Activated CD4-positive, alpha-beta T cell treated with anti-CD3 and anti-CD28 coated beads, Interleukin-2, Interleukin-6, amounts not matched to agents 100 ng/mL and 50 ng/mL, durations not matched to agents 16 hours and 8 hours (primary cell): Measurements from ENCODE around the gene TUBA1C.
"Not testable (repeated sequence)": the region's sequence is repeated elsewhere in the genome, so short reads cannot be mapped to it uniquely, and the experiment has no call there.

Experiments
- DNase-seq: peaks from one replicate; pipeline ENCODE4 v3.0.0-alpha.2; 2020

Gene TUBA1C

GRCh38 chr12:49264873-49265792 lies at the start of gene TUBA1C:
TUBA1C (plus strand) TSS chr12:49265082; CDS start chr12:49265182, 100 bp downstream.
- DNase-seq, result peak; percentile 98

- DNase-seq, result no peak
Measured at GRCh38 chr12:49219417-49220026, 45.4 kb upstream of the TUBA1C start.

DNA sequence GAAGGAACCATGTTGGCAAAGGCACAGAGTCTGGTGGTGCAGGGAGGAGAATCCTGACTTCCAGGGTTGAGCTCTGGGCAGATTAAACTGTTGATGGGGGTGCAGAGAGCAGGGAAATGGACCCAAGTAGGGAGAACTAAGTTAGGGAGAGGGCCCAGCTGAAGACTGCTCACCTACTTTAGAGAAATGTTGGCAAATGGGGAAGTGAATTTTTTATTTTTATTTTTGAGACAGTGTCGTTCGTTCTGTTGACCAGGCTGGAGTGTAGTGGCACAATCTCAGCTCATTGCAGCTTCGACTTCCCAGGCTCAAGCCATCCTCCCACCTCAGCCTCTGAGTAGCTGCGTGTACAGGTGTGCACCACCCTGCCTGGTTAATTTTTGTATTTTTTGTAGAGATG lies 43.9 kb upstream of the TUBA1C start:
- no peak for DNase-seq

GRCh38 chr12:49223122-49223521 lies 41.8 kb upstream of the TUBA1C start:
- DNase-seq, result no peak

- DNase-seq, result no peak
Measured at GRCh38 chr12:49223590-49224369, 41.1 kb upstream of the TUBA1C start.

DNA sequence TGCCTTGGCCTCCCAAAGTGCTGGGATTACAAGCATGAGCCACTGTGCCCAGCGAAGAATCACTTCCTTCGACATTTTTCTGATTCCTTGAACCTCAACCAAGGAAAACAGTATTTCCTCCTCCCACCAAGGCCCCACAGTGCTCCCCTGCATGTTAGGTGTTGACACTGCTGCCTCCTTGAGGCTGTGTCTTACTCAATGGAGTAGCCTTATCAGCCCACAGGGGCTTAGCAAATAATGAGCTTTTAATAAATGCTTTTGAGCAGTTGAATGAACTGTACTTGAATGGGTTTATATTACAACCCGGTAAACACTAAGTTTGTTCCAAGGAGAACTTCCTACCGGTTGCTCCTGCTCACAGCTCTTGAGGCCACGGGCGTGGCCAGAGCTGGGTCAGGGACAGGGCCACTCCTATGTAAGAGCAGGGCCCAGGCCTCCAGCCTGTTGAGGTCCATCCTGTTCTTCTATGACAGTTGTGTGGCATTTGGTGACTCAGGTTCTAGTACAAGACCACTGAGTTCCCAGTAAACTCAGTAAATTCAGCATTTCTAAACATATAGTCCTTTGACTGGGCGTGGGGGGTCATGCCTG lies 39.2 kb upstream of the TUBA1C start:
- DNase-seq, result no peak

DNA sequence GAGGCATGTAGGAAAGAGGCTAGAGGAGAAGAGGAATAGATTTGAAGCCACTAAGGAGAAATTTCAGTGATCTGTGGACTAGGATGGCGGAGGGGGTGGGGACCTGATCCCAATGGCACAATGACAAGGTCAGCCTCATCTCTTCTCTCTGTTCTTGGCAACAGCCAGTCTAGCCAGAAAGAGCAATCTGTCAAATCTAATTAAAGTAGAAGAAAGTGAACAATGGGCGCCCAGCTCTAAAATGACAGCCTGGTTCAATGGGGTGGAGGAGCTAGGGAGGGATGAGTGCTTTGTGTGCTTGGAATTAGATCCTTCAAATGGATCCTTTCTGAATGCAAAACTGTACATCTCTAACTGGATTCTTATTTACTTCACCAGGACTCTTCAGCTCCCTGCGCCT lies 37.2 kb upstream of the TUBA1C start:
- no peak for DNase-seq

- no peak for DNase-seq
Measured at GRCh38 chr12:49228653-49229052, 36.2 kb upstream of the TUBA1C start.

GRCh38 chr12:49230176-49230804 lies 34.6 kb upstream of the TUBA1C start:
- no peak for DNase-seq

DNA sequence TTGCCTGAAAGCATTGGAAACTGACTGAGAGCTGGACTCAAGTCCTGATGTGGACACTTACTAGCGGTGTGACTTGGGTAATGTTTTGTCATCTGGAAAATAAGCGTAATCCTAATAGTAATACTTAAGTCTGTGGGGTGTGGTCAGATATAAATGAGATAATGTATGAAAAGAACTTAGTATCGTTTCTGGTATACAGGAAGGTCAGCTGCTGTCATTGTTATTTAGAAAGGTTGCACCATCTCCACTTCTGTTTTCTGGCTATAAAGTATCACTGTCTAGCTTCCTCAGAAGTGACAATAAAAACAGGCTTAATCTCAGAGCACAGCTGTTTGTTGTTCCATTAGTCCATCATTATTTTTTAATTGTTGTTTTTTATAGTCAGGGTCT lies 34.1 kb upstream of the TUBA1C start:
- no peak for DNase-seq

GRCh38 chr12:49231878-49232655 lies 32.8 kb upstream of the TUBA1C start:
- no peak for DNase-seq

- DNase-seq, result no peak
Measured at GRCh38 chr12:49232940-49233841, 31.7 kb upstream of the TUBA1C start.

DNA sequence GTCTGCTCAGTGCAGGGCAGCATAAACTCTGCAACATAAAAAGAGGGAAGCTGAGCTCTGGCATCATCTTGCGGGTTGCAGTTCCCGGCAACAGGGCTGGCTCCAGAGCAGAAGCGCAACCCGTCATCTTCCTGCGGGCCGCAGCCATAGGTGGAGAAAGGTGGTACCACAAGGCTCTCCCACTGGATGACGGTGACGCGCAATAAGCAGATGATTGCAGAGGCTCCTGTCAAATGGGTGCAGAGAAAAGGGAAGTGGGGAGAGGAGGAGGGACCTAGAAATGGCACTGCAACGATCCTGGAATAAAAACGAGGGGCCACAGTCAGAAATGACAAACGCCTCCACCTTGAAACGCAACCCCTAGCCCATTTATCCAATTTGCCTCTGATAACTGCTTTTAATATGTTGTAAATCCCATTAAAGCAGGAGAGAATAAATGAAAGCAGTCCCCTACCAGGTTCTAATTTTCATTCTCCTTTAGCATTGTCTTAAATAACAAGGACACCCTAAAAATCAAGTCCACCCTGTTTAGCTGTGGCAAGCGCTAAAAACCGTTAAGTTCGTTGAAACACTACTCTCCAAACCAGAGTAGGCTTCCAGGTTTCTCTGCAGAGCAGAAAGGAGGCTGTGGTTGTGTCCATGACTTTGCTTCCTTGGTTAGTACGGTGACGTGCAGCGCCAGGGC lies 30.9 kb upstream of the TUBA1C start:
- DNase-seq, result peak; percentile 54

- peak; percentile 30 for DNase-seq
Measured at GRCh38 chr12:49236423-49236822, 28.5 kb upstream of the TUBA1C start.

GRCh38 chr12:49243631-49244030 lies 21.3 kb upstream of the TUBA1C start:
- no peak for DNase-seq

GRCh38 chr12:49244176-49244575 lies 20.7 kb upstream of the TUBA1C start:
- DNase-seq, result no peak

GRCh38 chr12:49251357-49251756 lies 13.5 kb upstream of the TUBA1C start:
- no peak for DNase-seq

DNA sequence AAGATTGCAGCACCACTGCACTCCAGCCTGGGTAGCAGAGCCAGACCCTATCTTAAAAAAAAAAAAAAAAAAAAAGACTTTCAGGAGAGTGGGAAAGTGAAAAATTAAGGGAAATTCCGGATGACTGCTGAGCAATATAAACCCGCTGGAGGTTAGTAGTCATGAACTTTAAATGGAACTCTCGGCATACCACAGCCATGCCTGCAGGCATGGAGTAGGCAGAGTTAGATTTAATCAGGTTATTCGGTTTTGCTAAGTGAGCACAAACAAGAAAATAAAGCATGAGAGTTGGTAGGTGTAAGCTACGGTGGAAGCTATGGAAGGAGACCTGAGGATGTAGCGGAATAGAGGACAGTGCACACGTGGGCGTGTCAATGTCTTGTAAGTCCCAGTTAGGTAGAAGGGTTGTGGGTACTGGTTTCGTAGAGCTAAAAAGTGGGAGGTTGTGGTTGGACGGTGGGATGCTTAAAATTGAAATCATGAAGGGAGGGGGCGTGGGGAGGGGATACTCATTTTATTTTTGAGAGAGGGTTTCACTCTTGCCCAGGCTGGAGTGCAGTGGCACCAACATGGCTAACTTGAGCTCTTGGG lies 11.8 kb upstream of the TUBA1C start:
- DNase-seq, result no peak

GRCh38 chr12:49255456-49255855 lies 9.4 kb upstream of the TUBA1C start:
- DNase-seq, result not testable (repeated sequence)
